ENCODE results near the gene SPNS3. TPM values are rescaled to one million over a fixed set of nuclear protein-coding genes. Genes with fewer than 3 reads are reported as not detected.

SPNS3 gene
- total RNA-seq, 1 donor from 2014 or later = 0.18 TPM

DNA sequence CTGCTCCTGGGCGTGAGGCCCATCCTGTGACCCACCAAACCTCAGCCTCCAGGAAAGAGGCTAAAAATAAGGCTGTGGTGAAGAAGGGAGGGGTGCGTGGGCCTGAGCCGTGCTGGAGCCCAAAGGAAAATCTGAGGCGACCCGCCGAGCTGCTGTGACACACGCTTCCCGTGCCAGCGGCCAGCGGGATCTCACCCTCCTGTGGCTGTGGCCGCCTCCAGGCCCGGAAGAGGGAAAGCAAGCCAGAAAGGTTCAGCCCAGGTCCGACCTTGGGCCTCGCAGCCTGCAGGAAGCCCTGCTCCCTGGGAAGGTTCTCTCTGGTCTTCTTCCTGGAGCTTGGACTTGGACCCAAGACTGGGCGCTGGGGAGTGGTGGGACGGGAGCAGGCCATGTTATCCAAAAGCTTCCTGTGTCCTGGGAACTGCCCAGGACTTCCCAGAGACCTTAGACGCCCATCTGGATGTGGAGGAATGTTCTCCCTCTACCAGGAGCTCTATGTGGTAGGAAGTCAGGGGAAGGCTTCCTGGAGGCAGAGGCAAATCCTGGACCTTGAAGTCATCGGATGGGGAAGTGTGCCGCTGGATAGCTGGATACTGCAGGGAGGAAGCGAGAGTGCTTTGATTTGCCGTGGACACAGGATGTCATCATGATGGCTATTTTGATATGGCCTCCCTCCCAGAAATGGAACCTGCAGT is 76.3 kb downstream of the SPNS3 start:
- TF ChIP-seq, protein P1, sequence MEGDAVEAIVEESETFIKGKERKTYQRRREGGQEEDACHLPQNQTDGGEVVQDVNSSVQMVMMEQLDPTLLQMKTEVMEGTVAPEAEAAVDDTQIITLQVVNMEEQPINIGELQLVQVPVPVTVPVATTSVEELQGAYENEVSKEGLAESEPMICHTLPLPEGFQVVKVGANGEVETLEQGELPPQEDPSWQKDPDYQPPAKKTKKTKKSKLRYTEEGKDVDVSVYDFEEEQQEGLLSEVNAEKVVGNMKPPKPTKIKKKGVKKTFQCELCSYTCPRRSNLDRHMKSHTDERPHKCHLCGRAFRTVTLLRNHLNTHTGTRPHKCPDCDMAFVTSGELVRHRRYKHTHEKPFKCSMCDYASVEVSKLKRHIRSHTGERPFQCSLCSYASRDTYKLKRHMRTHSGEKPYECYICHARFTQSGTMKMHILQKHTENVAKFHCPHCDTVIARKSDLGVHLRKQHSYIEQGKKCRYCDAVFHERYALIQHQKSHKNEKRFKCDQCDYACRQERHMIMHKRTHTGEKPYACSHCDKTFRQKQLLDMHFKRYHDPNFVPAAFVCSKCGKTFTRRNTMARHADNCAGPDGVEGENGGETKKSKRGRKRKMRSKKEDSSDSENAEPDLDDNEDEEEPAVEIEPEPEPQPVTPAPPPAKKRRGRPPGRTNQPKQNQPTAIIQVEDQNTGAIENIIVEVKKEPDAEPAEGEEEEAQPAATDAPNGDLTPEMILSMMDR (IDR thresholded peaks at IDR 0.05; ENCODE audit: unreplicated experiment) = no peak
- Mint-ChIP-seq H3K27me3 (ENCODE audit: unreplicated experiment) (peaks cover 22% of the 10 kb centered on the region), H3K9me3 (ENCODE audit: unreplicated experiment) (no peaks in the 10 kb centered on the region), H3K36me3 (ENCODE audit: low read depth, unreplicated experiment) (peaks cover 32% of the 10 kb centered on the region), H3K4me3 (ENCODE audit: unreplicated experiment) (peak overlapping the region; percentile 69), H3K27ac (ENCODE audit: unreplicated experiment) (no peak overlapping the region), H3K4me1 (ENCODE audit: unreplicated experiment) (peaks cover 55% of the 10 kb centered on the region)
- DNase-seq (ENCODE audit: low spot score) = no peak

DNA sequence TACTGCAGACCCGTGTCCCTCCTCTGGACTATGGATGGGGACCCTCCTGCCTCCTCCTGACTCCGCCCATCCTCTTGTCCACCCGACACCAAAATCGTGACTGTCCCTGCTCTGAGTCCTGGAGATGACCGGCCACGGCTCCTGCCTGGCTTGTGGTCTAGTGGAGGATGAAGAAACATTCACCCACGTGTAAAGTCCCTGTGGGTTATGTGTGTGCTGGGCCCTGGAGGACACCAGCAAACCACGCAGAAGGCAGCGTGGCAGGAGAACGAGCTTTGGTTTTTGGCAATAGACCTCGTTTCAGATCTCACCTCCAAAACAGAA is 76.8 kb downstream of the SPNS3 start:
- Mint-ChIP-seq H3K36me3 (ENCODE audit: low read depth, unreplicated experiment) (peaks cover 32% of the 10 kb centered on the region), H3K27me3 (ENCODE audit: unreplicated experiment) (peaks cover 21% of the 10 kb centered on the region), H3K4me1 (ENCODE audit: unreplicated experiment) (peaks cover 50% of the 10 kb centered on the region), H3K9me3 (ENCODE audit: unreplicated experiment) (no peaks in the 10 kb centered on the region), H3K27ac (ENCODE audit: unreplicated experiment) (peak overlapping the region; percentile 75), H3K4me3 (ENCODE audit: unreplicated experiment) (peak overlapping the region; percentile 69)
- TF ChIP-seq, protein P1 (IDR thresholded peaks at IDR 0.05; ENCODE audit: unreplicated experiment) = no peak
- DNase-seq (ENCODE audit: low spot score) = no peak

DNA sequence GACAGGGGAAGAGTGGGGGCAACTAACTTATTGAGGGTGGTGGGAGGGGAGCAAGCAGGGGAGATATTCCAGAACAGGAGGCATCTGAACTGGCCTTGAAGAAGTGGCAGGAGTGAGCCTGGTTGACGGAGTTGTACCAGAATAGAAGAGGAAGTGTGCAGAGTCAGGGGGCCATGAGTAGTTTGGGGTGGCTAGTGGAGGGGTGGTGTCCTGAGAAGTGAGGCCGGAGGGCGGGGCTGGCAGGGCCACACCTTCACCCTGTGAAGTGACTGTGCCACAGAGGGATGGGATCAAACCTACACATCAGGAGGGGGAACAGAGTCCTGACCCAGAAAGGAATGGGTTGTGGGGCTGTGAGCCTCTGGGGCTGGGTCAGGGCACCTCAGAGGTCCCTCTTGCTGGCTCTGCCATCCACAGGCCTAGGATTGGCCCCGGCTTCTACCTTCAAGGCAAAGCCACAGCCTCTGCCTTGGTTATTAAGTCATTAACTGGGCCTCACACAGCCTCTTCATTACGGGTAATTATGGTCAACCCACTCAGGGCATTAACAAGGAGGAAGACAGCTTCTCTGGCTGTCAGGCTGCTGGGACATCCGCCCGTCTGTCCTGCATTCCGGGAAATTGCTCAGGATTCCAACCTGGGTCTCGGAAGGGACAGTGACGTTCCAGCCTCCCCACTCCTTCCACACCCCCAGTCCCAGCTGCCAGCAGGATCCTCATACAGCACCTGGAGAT is 77.6 kb downstream of the SPNS3 start:
- no peak for DNase-seq (ENCODE audit: low spot score)
- peaks cover 47% of the 10 kb centered on the region for H3K4me1 Mint-ChIP-seq (ENCODE audit: unreplicated experiment)
- H3K4me3 Mint-ChIP-seq (ENCODE audit: unreplicated experiment) = peak overlapping the region; percentile 69
- TF ChIP-seq, protein P1 (IDR thresholded peaks at IDR 0.05; ENCODE audit: unreplicated experiment) = no peak
- H3K9me3 Mint-ChIP-seq (ENCODE audit: unreplicated experiment) = no peaks in the 10 kb centered on the region
- H3K36me3 Mint-ChIP-seq (ENCODE audit: low read depth, unreplicated experiment) = peaks cover 32% of the 10 kb centered on the region
- H3K27me3 Mint-ChIP-seq (ENCODE audit: unreplicated experiment) = peaks cover 21% of the 10 kb centered on the region
- no peak overlapping the region for H3K27ac Mint-ChIP-seq (ENCODE audit: unreplicated experiment)

DNA sequence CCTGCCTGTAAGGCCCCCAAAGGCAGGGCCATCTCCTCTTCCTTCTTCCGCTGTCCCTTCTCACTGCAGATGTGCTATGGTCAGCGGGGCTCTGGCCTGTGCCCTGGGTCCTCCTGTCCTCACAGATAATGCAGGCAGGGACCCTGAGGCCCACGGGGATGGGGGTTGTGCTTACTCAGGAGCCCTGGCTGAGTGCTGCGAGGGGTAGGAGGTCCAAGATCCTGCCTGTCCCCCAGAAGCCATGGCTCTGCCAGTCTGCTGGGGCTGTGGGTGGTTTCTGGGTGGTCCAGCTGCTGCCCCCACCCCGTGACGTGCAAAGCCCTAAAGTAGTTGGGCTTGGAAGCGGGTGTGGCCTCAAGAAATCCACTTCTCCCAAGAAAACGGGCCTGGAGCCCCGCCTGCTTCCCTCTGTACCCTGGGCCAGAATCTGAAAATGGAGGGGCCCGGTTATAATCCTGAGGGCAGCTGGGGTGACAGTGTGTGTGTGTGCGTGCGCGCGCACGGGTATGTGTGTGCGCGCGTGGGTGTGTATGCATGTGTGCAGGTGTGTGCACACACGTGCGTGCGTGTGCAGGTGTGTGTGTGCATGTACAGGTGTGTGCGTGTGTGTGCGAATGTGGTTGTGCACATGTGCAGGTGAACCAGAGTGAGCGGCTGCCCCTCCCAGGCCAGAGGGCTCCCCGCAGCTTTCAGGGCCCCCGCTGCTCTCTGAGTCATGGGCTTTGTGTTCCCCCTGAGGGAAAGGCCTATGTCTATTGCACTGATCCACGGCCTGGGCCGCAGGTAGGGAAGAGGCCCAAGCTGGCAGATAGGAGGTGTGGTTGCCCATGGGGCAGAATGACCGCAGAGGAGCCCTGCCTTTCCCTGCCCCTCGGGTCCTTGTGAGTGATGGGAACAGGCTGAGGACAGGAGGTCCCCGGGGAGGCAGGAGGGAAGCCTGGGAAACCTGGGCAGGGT is 78.7 kb downstream of the SPNS3 start:
- Mint-ChIP-seq H3K9me3 (ENCODE audit: unreplicated experiment) (no peaks in the 10 kb centered on the region), H3K27ac (ENCODE audit: unreplicated experiment) (no peak overlapping the region), H3K4me1 (ENCODE audit: unreplicated experiment) (peaks cover 48% of the 10 kb centered on the region), H3K36me3 (ENCODE audit: low read depth, unreplicated experiment) (peaks cover 29% of the 10 kb centered on the region), H3K4me3 (ENCODE audit: unreplicated experiment) (no peak overlapping the region), H3K27me3 (ENCODE audit: unreplicated experiment) (peaks cover 21% of the 10 kb centered on the region)
- no peak for DNase-seq (ENCODE audit: low spot score)
- TF ChIP-seq, protein P1 (IDR thresholded peaks at IDR 0.05; ENCODE audit: unreplicated experiment) = no peak
